ENCODE results near the gene CPPED1.

Gene CPPED1

GRCh38 chr16:12628536-12628935, 175.2 kb downstream of the CPPED1 start:
- no peaks in the 10 kb centered on the region for H3K36me3 ChIP-seq
- no peak overlapping the region for H3K4me2 ChIP-seq
- H3K27me3 ChIP-seq: no peaks in the 10 kb centered on the region
- H4K20me1 ChIP-seq: no peaks in the 10 kb centered on the region; a peak in 1 of 22 replicates
- H3K9me3 ChIP-seq (replicated peaks in 1 of 11): peaks cover 0 to 11% (median 6%) of the 10 kb centered on the region in 11 experiments; a peak in 7 of 22 replicates
- H3K9ac ChIP-seq: no peak overlapping the region
- no peak overlapping the region for H3K4me3 ChIP-seq
- no peak overlapping the region for H3K27ac ChIP-seq
- TF ChIP-seq Cebpa-rat (IDR thresholded peaks at IDR 0.05): no peak
- no peaks in the 10 kb centered on the region for H3K4me1 ChIP-seq

- H4K20me1 ChIP-seq: no peaks in the 10 kb centered on the region; a peak in 1 of 22 replicates
- H3K27me3 ChIP-seq: no peaks in the 10 kb centered on the region
- no peak overlapping the region for H3K9ac ChIP-seq
- no peak for TF ChIP-seq Cebpa-rat (IDR thresholded peaks at IDR 0.05)
- H3K4me3 ChIP-seq: no peak overlapping the region
- peaks cover 0 to 11% (median 6%) of the 10 kb centered on the region in 11 experiments; a peak in 7 of 22 replicates for H3K9me3 ChIP-seq (replicated peaks in 1 of 11)
- no peaks in the 10 kb centered on the region for H3K36me3 ChIP-seq
- H3K4me2 ChIP-seq: no peak overlapping the region
- no peak overlapping the region for H3K27ac ChIP-seq
- no peaks in the 10 kb centered on the region for H3K4me1 ChIP-seq
These were observed 176.3 kb downstream of the CPPED1 start for GRCh38 chr16:12627394-12627793.

GRCh38 chr16:12626411-12626810, 177.3 kb downstream of the CPPED1 start:
- H3K9me3 ChIP-seq (replicated peaks in 1 of 11): peaks cover 0 to 11% (median 6%) of the 10 kb centered on the region in 11 experiments; a peak in 7 of 22 replicates
- H3K4me2 ChIP-seq: no peak overlapping the region
- no peaks in the 10 kb centered on the region for H3K27me3 ChIP-seq
- no peaks in the 10 kb centered on the region; a peak in 1 of 22 replicates for H4K20me1 ChIP-seq
- TF ChIP-seq Cebpa-rat (IDR thresholded peaks at IDR 0.05): no peak
- no peak overlapping the region for H3K4me3 ChIP-seq
- no peaks in the 10 kb centered on the region for H3K36me3 ChIP-seq
- H3K27ac ChIP-seq: no peak overlapping the region
- H3K9ac ChIP-seq: no peak overlapping the region
- H3K4me1 ChIP-seq: no peaks in the 10 kb centered on the region

GRCh38 chr16:12625716-12626115, 178.0 kb downstream of the CPPED1 start:
- Histone ChIP-seq H3K4me2 (no peak overlapping the region), H3K27ac (no peak overlapping the region), H3K4me3 (no peak overlapping the region), H3K9ac (no peak overlapping the region), H3K36me3 (no peaks in the 10 kb centered on the region), H3K27me3 (no peaks in the 10 kb centered on the region), H4K20me1 (no peaks in the 10 kb centered on the region; a peak in 1 of 22 replicates), H3K4me1 (no peaks in the 10 kb centered on the region), H3K9me3 (replicated peaks in 1 of 11) (peaks cover 0 to 11% (median 6%) of the 10 kb centered on the region in 11 experiments; a peak in 7 of 22 replicates)
- no peak for TF ChIP-seq Cebpa-rat (IDR thresholded peaks at IDR 0.05)

- H3K9me3 ChIP-seq (replicated peaks in 1 of 11): peaks cover 0 to 11% (median 6%) of the 10 kb centered on the region in 11 experiments; a peak in 7 of 22 replicates
- no peaks in the 10 kb centered on the region for H3K4me1 ChIP-seq
- H4K20me1 ChIP-seq: no peaks in the 10 kb centered on the region; a peak in 1 of 22 replicates
- no peak overlapping the region for H3K4me2 ChIP-seq
- H3K9ac ChIP-seq: no peak overlapping the region
- no peaks in the 10 kb centered on the region for H3K36me3 ChIP-seq
- no peak for TF ChIP-seq Cebpa-rat (IDR thresholded peaks at IDR 0.05)
- H3K27ac ChIP-seq: no peak overlapping the region
- no peaks in the 10 kb centered on the region for H3K27me3 ChIP-seq
- no peak overlapping the region for H3K4me3 ChIP-seq
These were observed 178.6 kb downstream of the CPPED1 start for GRCh38 chr16:12625068-12625467.

- Histone ChIP-seq H3K4me1 (no peaks in the 10 kb centered on the region), H3K4me2 (no peak overlapping the region), H3K4me3 (no peak overlapping the region), H3K9ac (no peak overlapping the region), H3K36me3 (no peaks in the 10 kb centered on the region), H3K27me3 (no peaks in the 10 kb centered on the region), H3K27ac (no peak overlapping the region), H4K20me1 (no peaks in the 10 kb centered on the region), H3K9me3 (replicated peaks in 1 of 11) (no peaks in the 10 kb centered on the region; a peak in 1 of 22 replicates)
- TF ChIP-seq Cebpa-rat (IDR thresholded peaks at IDR 0.05): no peak
These were observed 183.5 kb downstream of the CPPED1 start for GRCh38 chr16:12620150-12620549.

- Histone ChIP-seq H3K4me3 (no peak overlapping the region), H3K4me1 (0 out of 20 replicates have a peak, but pooled peaks cover 0 to under 1% (median 0%) of the 10 kb centered on the region in 10 experiments), H3K9me3 (replicated peaks in 1 of 11) (no peaks in the 10 kb centered on the region; a peak in 1 of 22 replicates), H3K36me3 (no peaks in the 10 kb centered on the region), H3K4me2 (no peak overlapping the region), H4K20me1 (no peaks in the 10 kb centered on the region), H3K27ac (no peak overlapping the region), H3K9ac (no peak overlapping the region), H3K27me3 (no peaks in the 10 kb centered on the region)
- TF ChIP-seq Cebpa-rat (IDR thresholded peaks at IDR 0.05): no peak
These were observed 185.2 kb downstream of the CPPED1 start for GRCh38 chr16:12618515-12618914.

- Histone ChIP-seq H3K4me3 (no peak overlapping the region), H3K36me3 (no peaks in the 10 kb centered on the region), H3K9me3 (replicated peaks in 1 of 11) (no peaks in the 10 kb centered on the region; a peak in 1 of 22 replicates), H4K20me1 (no peaks in the 10 kb centered on the region), H3K4me2 (no peak overlapping the region), H3K27ac (no peak overlapping the region), H3K9ac (no peak overlapping the region), H3K4me1 (0 out of 20 replicates have a peak, but pooled peaks cover 0 to 3% (median 0%) of the 10 kb centered on the region in 10 experiments), H3K27me3 (no peaks in the 10 kb centered on the region)
- no peak for TF ChIP-seq Cebpa-rat (IDR thresholded peaks at IDR 0.05)
These were observed 186.3 kb downstream of the CPPED1 start for GRCh38 chr16:12617401-12617819.

- no peaks in the 10 kb centered on the region for H3K27me3 ChIP-seq
- H3K9me3 ChIP-seq (replicated peaks in 1 of 11): peaks cover 0 to 6% (median 0%) of the 10 kb centered on the region in 11 experiments; a peak in 3 of 22 replicates
- TF ChIP-seq Cebpa-rat (IDR thresholded peaks at IDR 0.05): no peak
- no peak overlapping the region for H3K4me3 ChIP-seq
- no peaks in the 10 kb centered on the region for H3K36me3 ChIP-seq
- H4K20me1 ChIP-seq: no peaks in the 10 kb centered on the region
- no peak overlapping the region for H3K4me2 ChIP-seq
- H3K4me1 ChIP-seq: 0 out of 20 replicates have a peak, but pooled peaks cover 0 to 3% (median 0%) of the 10 kb centered on the region in 10 experiments
- H3K9ac ChIP-seq: no peak overlapping the region
- H3K27ac ChIP-seq: no peak overlapping the region
These were observed 188.9 kb downstream of the CPPED1 start for GRCh38 chr16:12614662-12615278.
